H9 (cell line): ENCODE data around the gene KCNAB1. TPM values are rescaled to one million over a fixed set of nuclear protein-coding genes. Genes with fewer than 3 reads are reported as not detected.

ENCODE experiments used
- DNase-seq: peaks from one replicate; pipeline ENCODE4 v3.0.0-alpha.2; 2017
- H2AFZ ChIP-seq: one replicate; pipeline ENCODE4 v1.6.1; 2013; ENCODE audit warnings: mild to moderate bottlenecking, low read length, control low read depth, moderate library complexity
- H2AK5ac ChIP-seq: 2 replicates; pipeline ENCODE4 v1.6.1; 2013; ENCODE audit warnings: low read length, control low read depth, mixed read lengths; ENCODE audit not compliant: insufficient read length
- H2BK120ac ChIP-seq: one replicate; pipeline ENCODE4 v1.6.1; 2013; ENCODE audit warnings: low read depth, mild to moderate bottlenecking, low read length, control low read depth, inconsistent platforms; ENCODE audit not compliant: poor library complexity, severe bottlenecking
- H2BK12ac ChIP-seq: 2 replicates; pipeline ENCODE4 v1.6.1; 2013; ENCODE audit warnings: low read length, control low read depth, mixed read lengths, low read depth; ENCODE audit not compliant: insufficient read length
- H2BK15ac ChIP-seq: 2 replicates; pipeline ENCODE4 v1.6.1; 2013; ENCODE audit warnings: low read depth, low read length, control low read depth
- H2BK20ac ChIP-seq: one replicate; pipeline ENCODE4 v1.6.1; 2013; ENCODE audit warnings: low read depth, mild to moderate bottlenecking, low read length, control low read depth, inconsistent platforms; ENCODE audit not compliant: poor library complexity, severe bottlenecking
- H2BK5ac ChIP-seq: 2 replicates; pipeline ENCODE4 v1.6.1; 2013; ENCODE audit warnings: low read length, control low read depth, mixed read lengths; ENCODE audit not compliant: insufficient read length
- H3K14ac ChIP-seq: 2 replicates; pipeline ENCODE4 v1.6.1; 2013; ENCODE audit warnings: low read length, control low read depth; ENCODE audit not compliant: insufficient read depth
- H3K18ac ChIP-seq: 2 replicates; pipeline ENCODE4 v1.6.1; 2013; ENCODE audit warnings: low read depth, mild to moderate bottlenecking, mixed read lengths, low read length, control low read depth; ENCODE audit not compliant: insufficient read length
- H3K23ac ChIP-seq: 2 replicates; pipeline ENCODE4 v1.6.1; 2013; ENCODE audit warnings: low read length, control low read depth, mixed read lengths, low read depth; ENCODE audit not compliant: insufficient read length
- H3K23me2 ChIP-seq: 2 replicates; pipeline ENCODE4 v1.6.1; 2013; ENCODE audit warnings: low read depth, mild to moderate bottlenecking, mixed read lengths, low read length, control low read depth; ENCODE audit not compliant: insufficient read length, poor library complexity, severe bottlenecking
- H3K27ac ChIP-seq: 2 replicates; pipeline ENCODE4 v1.5.1; 2013; ENCODE audit warnings: low read length, control low read depth, mixed read lengths, low read depth; ENCODE audit not compliant: insufficient read length
- H3K27me3 ChIP-seq: 2 replicates; pipeline ENCODE4 v1.6.1; 2013; ENCODE audit warnings: low read length, control low read depth, inconsistent platforms; ENCODE audit not compliant: insufficient read depth
- H3K4ac ChIP-seq: 2 replicates; pipeline ENCODE4 v1.6.1; 2013; ENCODE audit warnings: low read depth, mild to moderate bottlenecking, control low read depth, inconsistent platforms, low read length, moderate library complexity
- H3K4me1 ChIP-seq: 2 replicates; pipeline ENCODE4 v1.6.1; 2013; ENCODE audit warnings: low read length, control low read depth, inconsistent platforms; ENCODE audit not compliant: insufficient read depth
- H3K4me2 ChIP-seq: 2 replicates; pipeline ENCODE4 v1.6.1; 2013; ENCODE audit warnings: low read length, control low read depth, mixed read lengths; ENCODE audit not compliant: insufficient read length, insufficient read depth
- H3K56ac ChIP-seq: 2 replicates; pipeline ENCODE4 v1.6.1; 2013; ENCODE audit warnings: low read depth, mild to moderate bottlenecking, mixed read lengths, low read length, control low read depth; ENCODE audit not compliant: insufficient read length
- H3K79me1 ChIP-seq: 2 replicates; pipeline ENCODE4 v1.6.1; 2013; ENCODE audit warnings: low read depth, mild to moderate bottlenecking, moderate library complexity, low read length, control low read depth, inconsistent platforms; ENCODE audit not compliant: insufficient read depth, poor library complexity, severe bottlenecking
- H3K79me2 ChIP-seq: 2 replicates; pipeline ENCODE4 v1.6.1; 2013; ENCODE audit warnings: low read length, control low read depth, inconsistent platforms; ENCODE audit not compliant: insufficient read depth
- H3K9ac ChIP-seq: 2 replicates; pipeline ENCODE4 v1.6.1; 2013; ENCODE audit warnings: low read length, control low read depth, mixed read lengths; ENCODE audit not compliant: insufficient read length; ENCODE audit errors: extremely low read depth
- H3K9me3 ChIP-seq: one replicate; pipeline ENCODE4 v1.6.1; 2013; ENCODE audit warnings: low read depth, low read length, inconsistent platforms; ENCODE audit not compliant: control insufficient read depth
- H3T11ph ChIP-seq: one replicate; pipeline ENCODE4 v1.6.1; 2013; ENCODE audit warnings: mild to moderate bottlenecking, low read length, control low read depth, inconsistent platforms
- H4K20me1 ChIP-seq: one replicate; pipeline ENCODE4 v1.6.1; 2013; ENCODE audit not compliant: control insufficient read depth, insufficient read length, insufficient read depth
- H4K5ac ChIP-seq: 2 replicates; pipeline ENCODE4 v1.6.1; 2013; ENCODE audit warnings: low read depth, mild to moderate bottlenecking, mixed read lengths, low read length, control low read depth; ENCODE audit not compliant: insufficient read length
- H4K8ac ChIP-seq: replicated peaks from 2 replicates; pipeline ENCODE4 v1.6.1; 2013; ENCODE audit warnings: low read length, control low read depth, mixed read lengths, low read depth; ENCODE audit not compliant: insufficient read length
- H4K91ac ChIP-seq: 2 replicates; pipeline ENCODE4 v1.6.1; 2013; ENCODE audit warnings: low read depth, mild to moderate bottlenecking, moderate library complexity, mixed read lengths, low read length, control low read depth; ENCODE audit not compliant: insufficient read length
- H3K27ac Mint-ChIP-seq, 3 experiments: 2 replicates in 2 of 3; 3 replicates in 1 of 3; pipeline ENCODE4 v1.8.0; 2020 to 2021; ENCODE audit warnings: mixed read lengths in 3 of 3, mild to moderate bottlenecking in 1 of 3, moderate library complexity in 1 of 3
- H3K27me3 Mint-ChIP-seq: 2 replicates; pipeline ENCODE4 v1.8.0; 2021; ENCODE audit warnings: low read depth, mild to moderate bottlenecking, moderate library complexity, mixed read lengths
- H3K36me3 Mint-ChIP-seq, 3 experiments: 2 replicates in 2 of 3; 3 replicates in 1 of 3; pipeline ENCODE4 v1.8.0; 2020 to 2021; ENCODE audit warnings: low read depth in 3 of 3, mixed read lengths in 3 of 3; ENCODE audit not compliant: insufficient read depth in 1 of 3
- H3K4me1 Mint-ChIP-seq, 2 experiments: 2 replicates each; pipeline ENCODE4 v1.8.0; 2020; ENCODE audit warnings: mixed read lengths in 2 of 2
- H3K4me3 Mint-ChIP-seq, 2 experiments: 2 replicates in 1 of 2; 3 replicates in 1 of 2; pipeline ENCODE4 v1.8.0; 2020 to 2021; ENCODE audit warnings: mild to moderate bottlenecking in 2 of 2, mixed read lengths in 2 of 2, moderate library complexity in 1 of 2
- H3K9me3 Mint-ChIP-seq, 2 experiments: 2 replicates in 1 of 2; 3 replicates in 1 of 2; pipeline ENCODE4 v1.8.0; 2020; ENCODE audit warnings: mild to moderate bottlenecking in 2 of 2, mixed read lengths in 2 of 2, moderate library complexity in 1 of 2
- CTCF ChIP-seq: fragments of 200-600 bp; sonication (generic); conservative IDR thresholded peaks from 3 replicates; pipeline ENCODE4 v1.8.0; 2021; ENCODE audit warnings: antibody characterized with exemption, mild to moderate bottlenecking
- WGBS: extraction: QIAGEN DNeasy Blood & Tissue Kit; methylation state at CpG from one replicate; pipeline ENCODE4 v1.1.7; 2013; ENCODE audit warnings: missing lambda C conversion rate, low lambda C conversion rate, mixed read lengths; ENCODE audit not compliant: insufficient read length; ENCODE audit errors: extremely low coverage; 5-methylcytosine and 5-hydroxymethylcytosine counted together
- total RNA-seq: library from RNA; stranded (reverse); gene quantifications from 2 replicates; pipeline ENCODE4 v1.2.1, GENCODE V29; 2021

Gene KCNAB1
- total RNA-seq, 1 experiment from 2014 or later, result 3.7 TPM

GRCh38 chr3:156382458-156383346 is 262.3 kb downstream of the KCNAB1 start:
- no CpG with 5 or more reads among the region's 9 CpGs for WGBS
- Mint-ChIP-seq H3K27ac (no peak overlapping the region; a peak in 1 of 7 replicates), H3K4me1 (peaks cover 3% of the 10 kb centered on the region in 2 experiments; a peak in 1 of 4 replicates), H3K4me3 (no peak overlapping the region), H3K36me3 (no peaks in the 10 kb centered on the region), H3K27me3 (no peaks in the 10 kb centered on the region; the same call in none of the 2 replicates), H3K9me3 (no peaks in the 10 kb centered on the region; a peak in 1 of 5 replicates)
- no peak overlapping the region for H2BK120ac ChIP-seq
- H3K4me1 ChIP-seq, result no peaks in the 10 kb centered on the region
- H2BK20ac ChIP-seq, result no peak overlapping the region
- no peak overlapping the region for H3K23ac ChIP-seq
- H3K27ac ChIP-seq, result no peak overlapping the region
- H3K18ac ChIP-seq, result no peak overlapping the region
- no peak overlapping the region for H3K9ac ChIP-seq
- H3K79me2 ChIP-seq, result no peaks in the 10 kb centered on the region
- no peak overlapping the region for H4K8ac ChIP-seq
- H3K56ac ChIP-seq, result no peak overlapping the region
- DNase-seq, result peak; percentile 70
- no peak overlapping the region for H4K5ac ChIP-seq
- peak; percentile 83 for TF ChIP-seq CTCF
- no peak overlapping the region for H3K4ac ChIP-seq
- no peak overlapping the region for H3K14ac ChIP-seq
- no peaks in the 10 kb centered on the region for H3K79me1 ChIP-seq
- H4K20me1 ChIP-seq, result no peaks in the 10 kb centered on the region
- no peak overlapping the region for H2BK5ac ChIP-seq
- H3K4me2 ChIP-seq, result no peak overlapping the region
- H4K91ac ChIP-seq, result no peak overlapping the region
- no peaks in the 10 kb centered on the region for H3K27me3 ChIP-seq
- H2BK15ac ChIP-seq, result no peak overlapping the region
- no peak overlapping the region for H3T11ph ChIP-seq
- H2BK12ac ChIP-seq, result no peak overlapping the region
- no peak overlapping the region for H2AK5ac ChIP-seq
- no peaks in the 10 kb centered on the region for H3K23me2 ChIP-seq
- H3K9me3 ChIP-seq, result no peaks in the 10 kb centered on the region
- no peak overlapping the region for H2AFZ ChIP-seq
